Measurements from ENCODE around the gene PTTG1IP.

The PTTG1IP gene

DNA sequence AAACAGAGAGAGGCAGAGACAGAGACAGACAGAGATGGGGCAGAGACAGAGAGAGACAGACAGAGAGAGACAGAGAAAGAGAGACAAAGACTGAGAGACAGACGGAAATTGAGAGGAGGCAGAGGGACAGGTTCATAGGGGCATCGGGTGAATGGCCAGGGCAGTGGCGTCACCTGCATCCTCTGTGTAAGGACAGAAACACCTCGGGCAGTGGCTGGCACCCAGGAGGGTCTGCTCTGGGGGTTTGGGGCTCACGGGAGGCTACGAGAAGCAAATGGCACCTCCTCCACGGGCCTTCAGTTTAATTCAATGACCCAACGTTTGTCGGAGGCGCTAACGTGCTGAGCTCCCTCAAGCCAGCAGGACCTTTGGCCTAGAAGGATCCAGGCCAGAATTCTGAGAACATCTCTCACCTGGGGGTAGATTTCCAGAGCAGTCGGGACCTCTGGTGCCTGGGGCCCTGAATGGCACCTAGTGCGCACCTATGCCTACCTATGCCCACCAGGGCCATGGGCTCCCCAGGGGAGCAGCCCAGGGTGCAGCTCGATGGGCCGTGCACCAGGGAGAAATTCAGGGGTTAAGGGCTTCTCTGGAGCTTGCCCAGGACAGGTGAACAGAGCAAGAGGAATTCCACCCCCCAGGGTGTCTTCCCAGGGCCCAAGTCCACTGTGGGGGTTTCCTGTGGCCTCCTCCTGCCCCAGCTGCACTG is 20.6 kb upstream of the PTTG1IP start:
- peaks cover 3 to 64% (median 25%) of the 10 kb centered on the region in 4 experiments for H3K36me3 ChIP-seq (ENCODE audit: control insufficient read depth in 4 of 4, insufficient read depth in 4 of 4, low read length in 3 of 4)

DNA sequence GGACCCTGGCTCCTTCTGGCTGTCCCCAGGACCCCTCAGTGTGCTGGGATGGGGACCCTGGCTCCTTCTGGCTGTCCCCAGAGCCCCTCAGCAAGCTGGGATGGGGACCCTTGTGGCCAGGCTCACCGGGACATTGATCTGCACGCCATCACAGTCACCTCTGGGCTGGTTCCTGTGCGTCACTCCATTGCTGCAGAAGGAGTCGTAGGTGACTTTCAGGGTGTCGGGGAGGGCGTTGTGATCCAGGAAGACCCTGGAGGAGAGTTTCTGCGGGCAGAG is 19.7 kb upstream of the PTTG1IP start:
- Histone ChIP-seq H3K27ac (ENCODE audit: insufficient read depth in 1 of 2, low read depth in 1 of 2, low read length in 2 of 2, poor library complexity in 1 of 2, severe bottlenecking in 2 of 2) (no peak overlapping the region), H3K9me3 (ENCODE audit: control extremely low read depth in 1 of 5, control insufficient read depth in 4 of 5, insufficient read depth in 2 of 5, low read depth in 1 of 5, low read length in 4 of 5) (no peaks in the 10 kb centered on the region), H3K27me3 (replicated peaks in 2 of 5; ENCODE audit: control insufficient read depth in 4 of 5, insufficient read depth in 5 of 5, low read length in 4 of 5) (no peaks in the 10 kb centered on the region), H3K36me3 (ENCODE audit: control insufficient read depth in 4 of 4, insufficient read depth in 4 of 4, low read length in 3 of 4) (peaks cover 3 to 60% (median 22%) of the 10 kb centered on the region in 4 experiments), H3K4me3 (ENCODE audit: control insufficient read depth in 1 of 7, extremely low read depth in 1 of 7, insufficient read depth in 4 of 7, low read depth in 2 of 7, low read length in 6 of 7) (no peak overlapping the region), H3K4me1 (ENCODE audit: control extremely low read depth in 1 of 4, control insufficient read depth in 4 of 4, insufficient read depth in 4 of 4, low read length in 3 of 4) (peaks cover 0 to 4% (median 0%) of the 10 kb centered on the region in 4 experiments)
- whole genome bisulfite sequencing (ENCODE audit: insufficient coverage): 98% methylated on average over 6 of the region's 7 CpGs
- ChIA-PET POLR2A (interaction anchor here (1.1 to 1.2 kb wide), 2 partner anchors 10 to 12 kb away, joined by 3 to 4 read pairs; no protein-coding TSS in a partner anchor), CTCF (interaction anchor here (0.8 to 6.7 kb wide), 13 partner anchors 11 to 93 kb away, joined by 3 to 50 read pairs (median 6); partner anchors contain the start of gene ITGB2)
- no peak for DNase-seq

More for the DNA sequence above, 20.6 kb upstream of the PTTG1IP start:
- Histone ChIP-seq H3K4me1 (ENCODE audit: control extremely low read depth in 1 of 4, control insufficient read depth in 4 of 4, insufficient read depth in 4 of 4, low read length in 3 of 4) (peaks cover 0 to 4% (median 0%) of the 10 kb centered on the region in 4 experiments), H3K9me3 (ENCODE audit: control extremely low read depth in 1 of 5, control insufficient read depth in 4 of 5, insufficient read depth in 2 of 5, low read depth in 1 of 5, low read length in 4 of 5) (no peaks in the 10 kb centered on the region), H3K27me3 (replicated peaks in 2 of 5; ENCODE audit: control insufficient read depth in 4 of 5, insufficient read depth in 5 of 5, low read length in 4 of 5) (no peaks in the 10 kb centered on the region), H3K27ac (ENCODE audit: insufficient read depth in 1 of 2, low read depth in 1 of 2, low read length in 2 of 2, poor library complexity in 1 of 2, severe bottlenecking in 2 of 2) (no peak overlapping the region), H3K4me3 (ENCODE audit: control insufficient read depth in 1 of 7, extremely low read depth in 1 of 7, insufficient read depth in 4 of 7, low read depth in 2 of 7, low read length in 6 of 7) (no peak overlapping the region)
- CTCF ChIA-PET: interaction anchor here (0.8 to 6.7 kb wide), 16 partner anchors 11 to 243 kb away, joined by 3 to 50 read pairs (median 5); no protein-coding TSS in a partner anchor
- POLR2A ChIA-PET: interaction anchor here (1.1 kb wide), 1 partner anchor 13 kb away, joined by 3 read pairs; no protein-coding TSS in a partner anchor
- 94% methylated on average over 15 of the region's 15 CpGs for WGBS (ENCODE audit: insufficient coverage)
- no peak for DNase-seq

- no peak overlapping the region for H3K4me3 ChIP-seq (ENCODE audit: control insufficient read depth in 1 of 7, extremely low read depth in 1 of 7, insufficient read depth in 4 of 7, low read depth in 2 of 7, low read length in 6 of 7)
- ChIA-PET POLR2A (interaction anchor here (1.2 to 1.3 kb wide), 2 partner anchors 9 to 20 kb away, joined by 4 to 5 read pairs; no protein-coding TSS in a partner anchor), CTCF (interaction anchor here (0.8 to 6.7 kb wide), 14 partner anchors 10 to 92 kb away, joined by 3 to 50 read pairs (median 6); partner anchors contain the start of gene ITGB2)
- no peaks in the 10 kb centered on the region for H3K9me3 ChIP-seq (ENCODE audit: control extremely low read depth in 1 of 5, control insufficient read depth in 4 of 5, insufficient read depth in 2 of 5, low read depth in 1 of 5, low read length in 4 of 5)
- H3K36me3 ChIP-seq (ENCODE audit: control insufficient read depth in 4 of 4, insufficient read depth in 4 of 4, low read length in 3 of 4): peaks cover 2 to 60% (median 20%) of the 10 kb centered on the region in 4 experiments
- peak in 2 of 3 donors; percentile 63 to 74 for DNase-seq
- H3K27ac ChIP-seq (ENCODE audit: insufficient read depth in 1 of 2, low read depth in 1 of 2, low read length in 2 of 2, poor library complexity in 1 of 2, severe bottlenecking in 2 of 2): no peak overlapping the region
- peaks cover 0 to 4% (median 0%) of the 10 kb centered on the region in 4 experiments for H3K4me1 ChIP-seq (ENCODE audit: control extremely low read depth in 1 of 4, control insufficient read depth in 4 of 4, insufficient read depth in 4 of 4, low read length in 3 of 4)
- no peaks in the 10 kb centered on the region for H3K27me3 ChIP-seq (replicated peaks in 2 of 5; ENCODE audit: control insufficient read depth in 4 of 5, insufficient read depth in 5 of 5, low read length in 4 of 5)
- WGBS (ENCODE audit: insufficient coverage): 8% methylated on average over 7 of the region's 15 CpGs
Measured at GRCh38 chr21:44892536-44893277, 19.2 kb upstream of the PTTG1IP start.

GRCh38 chr21:44892095-44892494 is 18.6 kb upstream of the PTTG1IP start:
- H3K4me1 ChIP-seq (ENCODE audit: control extremely low read depth in 1 of 4, control insufficient read depth in 4 of 4, insufficient read depth in 4 of 4, low read length in 3 of 4): peaks cover 0 to 4% (median 0%) of the 10 kb centered on the region in 4 experiments
- no peak for DNase-seq
- no peak overlapping the region for H3K4me3 ChIP-seq (ENCODE audit: control insufficient read depth in 1 of 7, extremely low read depth in 1 of 7, insufficient read depth in 4 of 7, low read depth in 2 of 7, low read length in 6 of 7)
- no peak overlapping the region for H3K27ac ChIP-seq (ENCODE audit: insufficient read depth in 1 of 2, low read depth in 1 of 2, low read length in 2 of 2, poor library complexity in 1 of 2, severe bottlenecking in 2 of 2)
- POLR2A ChIA-PET: interaction anchor here (1.3 kb wide), 1 partner anchor 21 kb away, joined by 5 read pairs; no protein-coding TSS in a partner anchor
- no peaks in the 10 kb centered on the region for H3K9me3 ChIP-seq (ENCODE audit: control extremely low read depth in 1 of 5, control insufficient read depth in 4 of 5, insufficient read depth in 2 of 5, low read depth in 1 of 5, low read length in 4 of 5)
- 97% methylated on average over 14 of the region's 19 CpGs for WGBS (ENCODE audit: insufficient coverage)
- CTCF ChIA-PET: interaction anchor here (0.9 to 6.7 kb wide), 8 partner anchors 9 to 54 kb away, joined by 3 to 50 read pairs (median 16); no protein-coding TSS in a partner anchor
- H3K36me3 ChIP-seq (ENCODE audit: control insufficient read depth in 4 of 4, insufficient read depth in 4 of 4, low read length in 3 of 4): peaks cover 2 to 60% (median 19%) of the 10 kb centered on the region in 4 experiments
- no peaks in the 10 kb centered on the region for H3K27me3 ChIP-seq (replicated peaks in 2 of 5; ENCODE audit: control insufficient read depth in 4 of 5, insufficient read depth in 5 of 5, low read length in 4 of 5)

DNA sequence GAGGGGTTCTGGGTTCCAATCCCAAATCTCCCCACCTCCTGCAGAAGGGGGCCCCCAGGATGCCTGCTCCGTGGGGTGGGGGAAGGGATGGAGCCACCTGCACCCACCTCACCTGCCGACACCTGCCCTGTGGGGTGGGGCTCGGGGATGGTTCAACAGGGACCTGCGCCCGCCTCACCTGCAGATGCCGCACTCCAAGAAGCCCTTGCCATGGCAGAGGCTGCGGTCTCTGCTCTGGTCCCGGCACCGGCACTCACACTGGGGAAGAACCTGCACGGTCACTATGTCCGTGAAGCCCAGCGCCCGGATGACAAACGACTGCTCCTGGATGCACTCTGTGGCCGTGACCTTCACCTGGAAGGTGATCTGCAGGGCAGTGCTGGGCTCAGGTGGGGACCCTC is 18.1 kb upstream of the PTTG1IP start:
- DNase-seq: no peak
- H3K4me1 ChIP-seq (ENCODE audit: control extremely low read depth in 1 of 4, control insufficient read depth in 4 of 4, insufficient read depth in 4 of 4, low read length in 3 of 4): peaks cover 0 to 4% (median 0%) of the 10 kb centered on the region in 4 experiments
- ChIA-PET CTCF (interaction anchor here (0.9 to 6.7 kb wide), 7 partner anchors 9 to 40 kb away, joined by 3 to 50 read pairs (median 14); no protein-coding TSS in a partner anchor), POLR2A (interaction anchor here (1.3 kb wide), 1 partner anchor 22 kb away, joined by 5 read pairs; no protein-coding TSS in a partner anchor)
- H3K27me3 ChIP-seq (replicated peaks in 2 of 5; ENCODE audit: control insufficient read depth in 4 of 5, insufficient read depth in 5 of 5, low read length in 4 of 5): no peaks in the 10 kb centered on the region
- 96% methylated on average over 8 of the region's 15 CpGs for WGBS (ENCODE audit: insufficient coverage)
- no peaks in the 10 kb centered on the region for H3K9me3 ChIP-seq (ENCODE audit: control extremely low read depth in 1 of 5, control insufficient read depth in 4 of 5, insufficient read depth in 2 of 5, low read depth in 1 of 5, low read length in 4 of 5)
- H3K4me3 ChIP-seq (ENCODE audit: control insufficient read depth in 1 of 7, extremely low read depth in 1 of 7, insufficient read depth in 4 of 7, low read depth in 2 of 7, low read length in 6 of 7): no peak overlapping the region
- H3K27ac ChIP-seq (ENCODE audit: insufficient read depth in 1 of 2, low read depth in 1 of 2, low read length in 2 of 2, poor library complexity in 1 of 2, severe bottlenecking in 2 of 2): no peak overlapping the region
- H3K36me3 ChIP-seq (ENCODE audit: control insufficient read depth in 4 of 4, insufficient read depth in 4 of 4, low read length in 3 of 4): peaks cover 2 to 62% (median 22%) of the 10 kb centered on the region in 4 experiments

- POLR2A ChIA-PET: no interaction called here
- Histone ChIP-seq H3K27ac (ENCODE audit: insufficient read depth in 1 of 2, low read depth in 1 of 2, low read length in 2 of 2, poor library complexity in 1 of 2, severe bottlenecking in 2 of 2) (no peak overlapping the region), H3K4me3 (ENCODE audit: control insufficient read depth in 1 of 7, extremely low read depth in 1 of 7, insufficient read depth in 4 of 7, low read depth in 2 of 7, low read length in 6 of 7) (no peak overlapping the region), H3K9me3 (ENCODE audit: control extremely low read depth in 1 of 5, control insufficient read depth in 4 of 5, insufficient read depth in 2 of 5, low read depth in 1 of 5, low read length in 4 of 5) (no peaks in the 10 kb centered on the region), H3K36me3 (ENCODE audit: control insufficient read depth in 4 of 4, insufficient read depth in 4 of 4, low read length in 3 of 4) (peaks cover 2 to 62% (median 27%) of the 10 kb centered on the region in 4 experiments), H3K27me3 (replicated peaks in 2 of 5; ENCODE audit: control insufficient read depth in 4 of 5, insufficient read depth in 5 of 5, low read length in 4 of 5) (no peaks in the 10 kb centered on the region), H3K4me1 (ENCODE audit: control extremely low read depth in 1 of 4, control insufficient read depth in 4 of 4, insufficient read depth in 4 of 4, low read length in 3 of 4) (peaks cover 0 to 4% (median 0%) of the 10 kb centered on the region in 4 experiments)
- DNase-seq: no peak
- WGBS (ENCODE audit: insufficient coverage): 98% methylated on average over 6 of the region's 9 CpGs
- CTCF ChIA-PET: interaction anchor here (0.9 to 1.6 kb wide), 4 partner anchors 9 to 42 kb away, joined by 3 to 6 read pairs (median 4); no protein-coding TSS in a partner anchor
Measured at GRCh38 chr21:44890961-44891541, 17.6 kb upstream of the PTTG1IP start.
